Stimulated activated CD4-positive, alpha-beta T cell treated with anti-CD3 and anti-CD28 coated beads, Interleukin-15, amount 100 ng/mL, for 24 hours (primary cell): Measurements from ENCODE around the gene MISP3.

Source experiments
- DNase-seq: peaks from one replicate; pipeline ENCODE4 v3.0.0-alpha.2; 2020

MISP3 gene

GRCh38 chr19:14106840-14107239 is 34.3 kb downstream of the MISP3 start:
- no peak for DNase-seq

DNA sequence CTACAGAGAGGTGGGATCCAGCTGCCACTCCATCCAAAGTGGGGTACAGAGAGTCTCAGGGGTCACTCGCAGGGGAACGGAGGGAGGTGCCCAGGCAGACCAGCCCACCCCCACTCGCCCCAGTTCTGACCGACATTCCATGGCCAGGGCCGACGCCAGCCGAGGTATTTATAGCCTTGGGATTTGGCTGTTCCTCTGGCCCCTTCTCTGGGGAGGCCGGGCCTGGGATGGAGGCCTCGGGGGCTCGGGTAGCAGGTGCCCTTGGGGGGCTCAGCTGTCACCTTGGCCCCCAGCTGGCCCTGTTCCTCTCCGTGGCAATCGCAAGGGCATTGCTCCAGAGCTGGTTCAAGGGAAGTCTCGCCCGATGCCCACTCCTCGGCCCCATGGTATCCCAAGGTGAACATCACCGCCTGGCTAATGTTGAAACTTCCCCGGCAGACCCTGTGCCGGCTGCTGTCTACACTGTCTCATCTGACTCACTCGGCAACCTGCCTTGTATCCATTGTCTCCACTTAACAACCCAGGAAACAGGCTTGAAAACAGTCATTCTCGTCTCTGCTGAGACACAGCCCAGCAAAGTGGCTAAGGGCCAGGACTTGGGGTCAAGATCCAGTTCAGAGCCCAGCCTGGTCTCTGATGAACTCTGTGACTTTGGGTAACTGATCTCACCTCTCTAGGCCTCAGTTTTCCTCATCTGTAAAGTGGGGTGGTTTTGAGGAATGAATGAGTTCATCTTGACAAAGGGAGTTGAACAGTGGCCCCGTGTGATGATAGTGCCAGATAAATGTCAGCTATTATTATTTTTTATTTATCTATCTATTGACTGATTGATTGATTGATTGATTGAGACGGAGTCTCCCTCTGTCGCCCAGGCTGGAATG is 35.2 kb downstream of the MISP3 start:
- DNase-seq: no peak

DNA sequence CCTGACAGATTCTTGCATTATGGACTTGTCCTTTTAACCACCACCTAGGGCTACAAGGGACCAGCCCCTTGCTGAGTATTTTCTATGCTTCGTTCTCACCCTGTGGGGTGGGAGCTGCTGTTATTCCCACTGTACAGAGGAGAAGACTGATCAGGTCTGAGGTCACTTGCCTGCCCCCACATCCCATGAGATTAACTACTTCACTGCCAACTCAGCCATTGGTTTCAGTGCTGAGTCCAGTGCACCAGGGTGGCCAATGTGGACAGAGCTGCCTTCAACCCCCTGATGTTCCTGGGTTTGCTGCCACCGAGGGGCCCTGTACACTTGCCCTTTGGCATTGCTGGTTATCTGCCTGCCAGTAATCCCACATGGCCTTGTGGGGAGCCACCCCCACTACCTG is 38.1 kb downstream of the MISP3 start:
- no peak for DNase-seq

DNA sequence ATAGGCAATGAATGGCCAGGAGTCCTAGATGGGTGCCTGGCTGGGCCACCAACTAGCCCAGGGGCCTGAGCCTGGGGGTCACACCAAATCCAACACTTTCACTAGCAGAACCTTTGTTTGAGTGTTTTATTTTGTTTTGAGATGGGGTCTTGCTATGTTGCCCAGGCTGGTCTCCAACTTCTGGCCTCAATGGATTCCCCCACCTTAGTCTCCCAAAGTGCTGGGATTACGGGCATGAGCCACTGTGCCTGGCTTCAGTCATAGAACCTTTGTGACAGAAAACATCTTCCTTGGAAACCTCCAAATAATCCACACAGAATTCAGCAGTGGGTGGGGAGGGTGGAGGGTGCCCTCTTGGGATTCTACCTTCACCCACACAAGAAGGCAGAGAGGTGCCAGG is 38.9 kb downstream of the MISP3 start:
- no peak for DNase-seq

DNA sequence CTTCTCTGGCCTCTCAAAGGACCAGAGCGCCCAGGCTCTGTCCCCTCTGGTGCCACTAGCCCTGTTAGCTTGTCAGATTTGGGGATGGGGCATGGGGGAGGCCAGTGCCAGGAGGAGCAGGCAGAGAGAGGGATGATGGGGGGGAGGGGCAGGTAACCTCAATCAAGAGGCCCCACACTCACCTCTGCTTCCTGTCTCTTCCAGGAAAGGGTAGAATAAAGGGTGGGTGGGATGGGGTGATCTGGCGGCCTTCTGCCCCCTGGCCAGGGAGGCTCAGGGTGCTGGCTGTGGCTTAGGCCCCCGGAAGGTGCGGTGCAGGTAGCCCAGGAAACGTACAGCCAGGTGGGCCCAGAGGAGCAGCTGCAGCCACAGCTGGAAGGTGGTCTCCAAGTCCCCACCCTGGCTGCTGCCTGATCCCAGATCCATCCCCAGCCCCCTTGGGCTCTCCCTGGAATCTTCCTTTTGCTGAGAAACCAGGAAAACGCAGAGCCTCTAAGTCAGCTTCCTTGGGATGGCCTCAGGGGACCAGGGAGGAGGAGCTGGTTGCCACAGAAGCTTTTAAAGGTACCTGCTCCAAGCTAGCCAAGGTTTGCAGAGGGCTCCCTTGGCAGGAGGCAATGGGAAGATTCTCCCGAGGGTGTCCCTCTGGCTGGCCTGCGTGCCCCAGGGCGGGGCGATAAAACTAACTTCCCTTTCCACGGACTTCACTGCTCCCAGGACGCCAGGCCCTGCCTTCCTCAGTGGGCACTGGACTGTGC is 39.6 kb downstream of the MISP3 start:
- no peak for DNase-seq

DNA sequence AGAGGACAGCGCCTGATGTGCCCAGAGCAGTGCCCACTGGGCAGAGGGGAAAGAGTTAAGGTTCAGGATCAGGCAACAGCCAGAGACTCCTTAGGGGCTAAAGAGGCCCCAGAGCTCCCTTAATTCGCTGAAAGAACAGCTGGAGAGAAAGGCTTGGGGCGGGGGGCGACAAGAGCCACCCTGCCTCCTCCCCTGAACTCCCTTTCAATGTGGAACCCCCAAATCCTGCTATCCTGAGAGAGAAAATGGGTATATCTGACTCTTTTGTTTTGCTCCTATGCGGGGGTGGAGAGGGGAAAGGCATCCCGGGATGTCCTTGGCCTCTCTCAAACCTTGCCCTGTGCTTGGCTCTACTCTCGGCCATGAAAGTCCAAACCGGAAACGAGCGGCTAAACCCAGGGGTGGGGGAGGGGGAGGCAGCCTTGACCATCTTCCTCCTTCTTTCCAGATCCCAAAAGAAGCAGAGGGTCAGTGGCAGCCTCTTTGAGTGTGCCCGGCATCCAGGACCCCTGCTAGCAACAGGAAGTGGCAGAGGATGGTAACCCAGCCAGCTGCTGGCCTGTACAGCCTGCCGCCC is 40.3 kb downstream of the MISP3 start:
- DNase-seq: no peak

DNA sequence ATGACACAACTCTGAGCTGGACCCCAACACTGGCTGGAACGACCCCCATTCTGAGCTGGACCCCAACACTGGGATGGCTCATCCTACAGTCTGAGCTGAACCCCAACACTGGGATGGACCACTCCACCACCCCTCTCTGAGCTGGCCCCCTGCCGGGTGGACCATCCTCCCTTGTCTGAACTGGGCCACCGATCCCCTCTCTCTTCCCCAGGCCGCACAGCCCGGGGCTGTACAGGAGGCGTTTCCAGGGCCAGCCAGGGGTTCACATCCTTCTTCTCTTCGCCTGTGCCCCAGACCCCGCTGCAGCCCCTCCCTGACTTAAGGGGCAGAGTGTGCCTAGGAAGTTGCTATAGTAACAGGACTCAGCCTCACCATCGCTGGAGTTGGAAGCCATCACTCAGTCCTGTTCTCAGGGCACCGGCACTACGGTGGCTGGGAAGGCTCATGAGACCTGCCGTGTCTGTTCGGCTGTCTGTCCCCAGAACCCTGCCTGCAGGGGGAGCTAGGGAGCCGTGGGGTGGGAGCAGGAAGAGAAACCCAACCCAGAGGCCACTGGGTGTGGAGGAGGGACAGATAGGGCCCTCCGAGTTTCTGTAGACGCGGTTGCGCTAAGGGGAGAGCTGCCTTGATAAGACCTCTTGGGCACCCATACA is 41.3 kb downstream of the MISP3 start:
- peak; percentile 65 for DNase-seq

- DNase-seq: no peak
Observed at GRCh38 chr19:14114439-14114838, 41.9 kb downstream of the MISP3 start.

DNA sequence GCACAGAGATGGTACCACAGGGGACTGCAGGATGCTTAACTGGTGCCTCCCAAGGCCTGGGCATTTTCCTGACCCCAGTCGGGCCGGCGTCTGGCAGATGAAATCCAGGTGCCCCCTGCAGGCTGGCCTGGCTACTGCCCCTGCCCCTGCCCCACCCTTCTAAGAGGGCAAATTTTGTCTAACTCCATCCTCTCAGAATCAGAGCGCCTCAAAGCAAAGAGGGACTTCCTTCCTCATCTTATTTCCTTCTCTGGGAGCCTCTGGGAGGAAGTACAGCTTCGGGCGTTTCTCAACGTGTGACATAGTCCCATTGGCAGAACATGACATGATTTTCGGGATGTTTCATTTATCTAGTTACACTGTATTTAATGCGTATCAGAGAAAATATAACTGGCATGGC is 42.3 kb downstream of the MISP3 start:
- DNase-seq: peak; percentile 66

- no peak for DNase-seq
Observed at GRCh38 chr19:14115756-14116155, 43.2 kb downstream of the MISP3 start.

DNA sequence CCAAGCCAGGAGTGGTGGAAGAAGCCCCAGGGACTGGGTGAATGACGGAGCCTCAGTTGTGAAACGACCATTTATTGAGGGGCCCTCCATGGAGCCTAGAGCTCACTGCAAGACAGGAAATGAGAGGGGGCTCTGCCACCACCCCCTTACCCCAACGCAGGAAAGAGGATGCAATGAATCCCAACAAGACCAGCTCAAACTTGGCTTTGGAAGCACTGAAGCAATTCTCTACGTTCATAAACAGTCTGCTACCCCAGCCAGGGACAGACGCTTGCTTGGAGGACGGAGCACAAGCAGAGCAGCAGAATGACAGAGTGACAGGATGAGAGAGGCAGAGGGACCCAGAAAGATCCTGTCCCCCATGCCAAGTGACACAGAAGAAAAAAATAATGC is 43.9 kb downstream of the MISP3 start:
- no peak for DNase-seq

DNA sequence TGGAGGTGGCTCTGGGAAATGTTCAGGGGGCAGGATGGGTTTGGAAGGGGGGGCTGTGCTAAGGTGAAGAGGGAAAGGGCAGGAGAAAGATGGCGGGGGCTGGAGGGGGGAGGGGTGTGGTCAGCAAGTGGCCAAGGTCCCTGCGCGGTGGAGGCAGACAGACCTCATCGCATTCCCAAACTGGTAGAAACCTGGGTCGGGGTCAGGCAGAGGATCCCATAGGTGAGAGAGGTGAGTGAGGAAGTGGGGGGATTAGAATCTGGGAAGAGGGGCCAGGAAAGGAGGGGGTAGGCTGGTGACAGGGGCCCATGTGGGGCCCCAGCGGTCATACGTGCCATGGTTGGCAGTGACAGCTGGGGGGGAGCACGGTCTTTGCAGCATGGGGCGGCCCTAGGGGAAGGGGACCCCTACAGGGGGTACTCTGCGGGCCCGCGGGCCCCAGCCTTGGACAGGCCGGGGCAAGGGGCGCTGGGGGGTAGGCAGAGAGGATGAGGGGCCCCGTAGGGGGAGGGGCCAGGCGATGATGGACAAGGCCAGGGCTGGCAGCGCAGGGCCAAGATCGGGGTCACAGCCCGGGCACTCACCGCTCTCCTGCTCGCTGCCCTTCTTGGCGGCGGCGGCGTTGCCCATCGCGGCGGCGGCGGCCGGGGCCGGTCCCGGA is 44.5 kb downstream of the MISP3 start:
- DNase-seq: no peak

- DNase-seq: peak; percentile 99
Observed at GRCh38 chr19:14117668-14118164, 45.1 kb downstream of the MISP3 start, which contains the start of gene PRKACA. PRKACA (minus strand) TSS chr19:14117762; CDS start chr19:14117547, 215 bp downstream.

- DNase-seq: peak; percentile 51
Observed at GRCh38 chr19:14118165-14119051, 45.8 kb downstream of the MISP3 start.

- no peak for DNase-seq
Observed at GRCh38 chr19:14119146-14119545, 46.6 kb downstream of the MISP3 start.

DNA sequence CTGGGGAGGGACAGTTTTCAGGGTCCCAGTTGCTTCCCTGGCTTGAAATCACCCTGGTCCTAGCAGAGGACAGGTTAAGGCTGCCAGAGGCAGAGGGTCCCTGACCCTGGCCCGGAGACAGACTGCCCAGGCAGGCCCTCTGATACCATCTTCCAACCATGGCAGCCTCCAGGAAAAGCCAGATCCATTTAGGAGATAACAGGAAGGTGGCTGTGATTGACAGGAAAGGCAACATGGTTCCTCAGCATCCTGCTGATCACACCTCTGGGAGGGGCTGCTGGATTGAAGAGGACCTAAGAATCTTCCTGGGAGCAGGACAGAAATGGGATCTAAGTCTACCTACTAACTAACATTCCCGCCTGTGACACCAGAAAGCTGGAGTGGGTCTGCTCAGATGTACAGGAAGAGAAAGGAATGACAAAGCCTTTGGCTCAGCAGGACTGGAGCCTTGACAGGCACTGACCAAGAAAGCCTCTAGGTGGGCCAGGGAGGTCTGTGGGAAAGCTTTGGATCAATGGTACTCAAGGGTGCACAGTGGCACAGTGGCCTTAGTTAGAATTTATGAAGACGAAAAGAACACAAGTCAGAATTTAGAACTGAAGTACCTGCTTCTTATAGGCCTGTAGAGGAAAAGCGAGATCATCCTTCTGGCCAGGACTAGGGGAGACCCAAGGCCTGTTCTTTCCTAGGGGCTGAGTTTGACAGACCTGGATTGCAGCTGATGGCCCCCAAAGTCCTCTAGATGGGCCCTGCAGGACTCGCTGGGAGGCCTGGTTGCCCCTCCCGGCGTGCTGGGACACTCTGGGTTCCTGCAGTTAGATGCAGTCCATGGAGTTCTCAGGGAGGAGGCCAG is 47.3 kb downstream of the MISP3 start:
- DNase-seq: no peak

DNA sequence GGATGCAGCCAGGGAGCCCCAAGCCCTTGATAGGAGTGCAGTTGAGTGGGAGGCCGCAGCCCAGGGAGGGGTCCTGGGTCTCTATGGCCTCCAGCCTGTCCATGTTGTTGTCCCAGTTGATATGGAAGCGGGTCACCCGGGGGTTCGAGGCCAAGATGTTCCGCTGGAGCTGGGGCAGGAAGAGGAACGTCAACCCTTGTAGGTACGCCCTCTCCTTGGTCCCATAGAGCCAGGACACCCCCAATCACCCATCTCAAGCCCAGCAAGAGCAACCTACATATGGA is 47.9 kb downstream of the MISP3 start:
- DNase-seq: no peak

GRCh38 chr19:14122924-14123323 is 50.3 kb downstream of the MISP3 start:
- DNase-seq: no peak
